ENCODE results near the gene FGFRL1. TPM values are rescaled to one million over a fixed set of nuclear protein-coding genes. Genes with fewer than 3 reads are reported as not detected.

Gene FGFRL1
- total RNA-seq, 1 donor from 2014 or later, result 70.4 TPM

DNA sequence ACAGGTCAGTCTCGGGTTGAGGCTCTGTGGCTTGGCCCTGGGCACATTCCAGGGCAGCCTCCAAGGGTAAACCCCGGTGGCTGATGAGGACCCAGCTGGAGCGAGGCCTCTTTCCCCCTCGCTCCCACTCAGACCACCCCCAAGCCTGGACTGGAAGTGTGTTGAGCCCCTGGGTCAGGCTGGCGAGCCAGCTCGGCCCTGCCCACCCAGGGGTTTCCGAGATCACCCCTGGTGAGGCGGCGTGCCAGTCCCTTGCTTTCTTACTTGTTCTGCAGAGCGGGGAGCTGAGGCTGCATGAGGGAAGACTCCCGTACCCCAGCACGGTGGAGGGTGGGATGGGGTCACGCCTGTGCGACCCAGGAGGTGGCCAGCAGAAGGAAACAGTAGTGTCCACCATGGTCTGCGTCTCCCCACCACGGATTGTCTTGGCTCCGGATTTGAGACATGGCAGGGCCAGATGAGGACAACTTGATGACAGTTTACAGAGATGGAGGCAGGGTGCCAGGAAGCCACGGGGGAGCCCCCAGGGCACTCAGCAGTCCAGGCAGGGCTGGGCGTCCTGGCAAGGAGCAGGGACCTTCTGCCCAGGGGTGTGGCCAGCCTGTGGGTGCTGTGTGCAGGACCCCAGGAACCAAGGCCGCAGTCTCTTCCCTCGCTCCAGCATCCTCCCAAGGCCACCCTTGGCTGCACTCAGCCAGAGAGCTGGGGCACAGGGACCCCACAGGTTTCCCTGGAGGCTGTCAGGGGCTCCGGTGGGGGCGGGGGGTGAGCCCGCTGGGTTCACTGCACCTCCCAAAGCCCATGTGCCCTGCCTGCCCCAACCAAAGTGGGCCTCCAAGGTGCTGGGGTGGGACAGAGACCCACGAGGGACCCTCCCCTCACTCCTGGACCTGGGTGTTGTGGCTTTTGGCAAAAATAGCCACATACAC is 6.6 kb upstream of the FGFRL1 start:
- no peak overlapping the region for H3K27ac Mint-ChIP-seq (ENCODE audit: unreplicated experiment)
- H3K9me3 Mint-ChIP-seq (ENCODE audit: low read depth), result peaks cover 3% of the 10 kb centered on the region
- H3K36me3 Mint-ChIP-seq (ENCODE audit: low read depth), result peaks cover 5% of the 10 kb centered on the region
- H3K4me3 Mint-ChIP-seq (ENCODE audit: unreplicated experiment), result no peak overlapping the region
- TF ChIP-seq, protein P1, sequence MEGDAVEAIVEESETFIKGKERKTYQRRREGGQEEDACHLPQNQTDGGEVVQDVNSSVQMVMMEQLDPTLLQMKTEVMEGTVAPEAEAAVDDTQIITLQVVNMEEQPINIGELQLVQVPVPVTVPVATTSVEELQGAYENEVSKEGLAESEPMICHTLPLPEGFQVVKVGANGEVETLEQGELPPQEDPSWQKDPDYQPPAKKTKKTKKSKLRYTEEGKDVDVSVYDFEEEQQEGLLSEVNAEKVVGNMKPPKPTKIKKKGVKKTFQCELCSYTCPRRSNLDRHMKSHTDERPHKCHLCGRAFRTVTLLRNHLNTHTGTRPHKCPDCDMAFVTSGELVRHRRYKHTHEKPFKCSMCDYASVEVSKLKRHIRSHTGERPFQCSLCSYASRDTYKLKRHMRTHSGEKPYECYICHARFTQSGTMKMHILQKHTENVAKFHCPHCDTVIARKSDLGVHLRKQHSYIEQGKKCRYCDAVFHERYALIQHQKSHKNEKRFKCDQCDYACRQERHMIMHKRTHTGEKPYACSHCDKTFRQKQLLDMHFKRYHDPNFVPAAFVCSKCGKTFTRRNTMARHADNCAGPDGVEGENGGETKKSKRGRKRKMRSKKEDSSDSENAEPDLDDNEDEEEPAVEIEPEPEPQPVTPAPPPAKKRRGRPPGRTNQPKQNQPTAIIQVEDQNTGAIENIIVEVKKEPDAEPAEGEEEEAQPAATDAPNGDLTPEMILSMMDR (IDR thresholded peaks at IDR 0.05), result no peak
- peaks cover 12% of the 10 kb centered on the region for H3K27me3 Mint-ChIP-seq (ENCODE audit: low read depth)
- peaks cover 5% of the 10 kb centered on the region for H3K4me1 Mint-ChIP-seq (ENCODE audit: low read depth)
- no peak for DNase-seq (ENCODE audit: low spot score)

DNA sequence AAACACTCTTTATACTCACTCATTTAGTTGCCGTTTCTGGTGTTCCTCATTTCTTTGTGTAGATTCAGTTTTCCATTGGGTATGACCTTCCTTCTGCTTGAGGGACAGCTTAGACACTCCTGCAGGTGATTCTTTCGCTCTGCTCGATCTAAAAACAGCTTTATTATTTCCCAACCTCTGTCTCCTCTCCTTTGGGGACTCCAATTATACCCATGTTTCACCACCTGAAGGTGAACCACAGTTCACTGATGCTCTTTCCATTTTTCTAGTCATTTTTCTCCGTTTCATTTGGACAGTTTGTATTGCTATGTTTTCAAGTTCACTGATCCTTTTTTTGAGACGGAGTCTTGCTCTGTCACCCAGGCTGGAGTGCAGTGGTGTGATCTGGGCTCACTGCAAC is 4.6 kb upstream of the FGFRL1 start:
- Mint-ChIP-seq H3K4me1 (ENCODE audit: low read depth) (peaks cover 10% of the 10 kb centered on the region), H3K9me3 (ENCODE audit: low read depth) (peaks cover 3% of the 10 kb centered on the region), H3K36me3 (ENCODE audit: low read depth) (peaks cover 5% of the 10 kb centered on the region), H3K27me3 (ENCODE audit: low read depth) (peaks cover 11% of the 10 kb centered on the region), H3K4me3 (ENCODE audit: unreplicated experiment) (no peak overlapping the region), H3K27ac (ENCODE audit: unreplicated experiment) (no peak overlapping the region)
- no peak for DNase-seq (ENCODE audit: low spot score)
- TF ChIP-seq, protein P1 (IDR thresholded peaks at IDR 0.05), result no peak

DNA sequence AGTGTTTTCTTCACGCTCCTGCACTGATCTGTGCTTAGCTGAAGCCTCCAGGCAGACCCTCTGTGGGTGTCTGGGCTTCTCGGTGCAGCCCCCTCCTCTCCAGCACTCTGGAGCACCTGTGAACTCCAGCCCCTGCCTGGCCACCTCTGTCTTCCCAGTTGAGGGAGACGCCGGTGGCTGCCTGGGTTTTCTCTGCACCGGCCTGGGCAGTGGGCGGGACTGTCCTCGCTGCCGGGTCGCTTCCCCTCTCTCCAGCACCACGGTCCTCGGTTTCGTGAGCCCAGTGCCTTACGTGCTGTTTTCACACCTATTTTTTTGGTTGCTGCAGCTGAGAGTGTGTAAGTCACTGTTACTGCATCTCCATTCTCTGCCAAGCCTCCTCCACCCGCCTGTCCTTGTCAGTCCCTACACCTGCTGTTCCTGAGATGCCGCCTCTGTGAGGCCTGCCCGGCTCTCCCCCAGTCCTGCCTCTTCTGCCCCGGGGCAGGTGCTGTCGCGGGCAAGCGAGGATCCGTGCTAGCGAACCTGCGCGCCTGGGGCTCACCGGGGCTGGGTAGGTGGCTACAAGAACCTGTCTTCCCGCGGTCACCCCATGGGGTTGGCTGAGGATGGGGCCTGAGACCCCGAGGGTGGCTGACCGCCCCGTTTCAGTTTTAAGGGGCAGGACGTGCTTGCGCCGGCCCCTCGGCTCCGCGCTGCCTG is 2.4 kb upstream of the FGFRL1 start:
- peaks cover 3% of the 10 kb centered on the region for H3K9me3 Mint-ChIP-seq (ENCODE audit: low read depth)
- H3K4me1 Mint-ChIP-seq (ENCODE audit: low read depth), result peaks cover 11% of the 10 kb centered on the region
- H3K27me3 Mint-ChIP-seq (ENCODE audit: low read depth), result peaks cover 9% of the 10 kb centered on the region
- H3K27ac Mint-ChIP-seq (ENCODE audit: unreplicated experiment), result no peak overlapping the region
- TF ChIP-seq, protein P1 (IDR thresholded peaks at IDR 0.05), result no peak
- no peak for DNase-seq (ENCODE audit: low spot score)
- H3K36me3 Mint-ChIP-seq (ENCODE audit: low read depth), result peaks cover 5% of the 10 kb centered on the region
- peak overlapping the region; percentile 68 for H3K4me3 Mint-ChIP-seq (ENCODE audit: unreplicated experiment)

DNA sequence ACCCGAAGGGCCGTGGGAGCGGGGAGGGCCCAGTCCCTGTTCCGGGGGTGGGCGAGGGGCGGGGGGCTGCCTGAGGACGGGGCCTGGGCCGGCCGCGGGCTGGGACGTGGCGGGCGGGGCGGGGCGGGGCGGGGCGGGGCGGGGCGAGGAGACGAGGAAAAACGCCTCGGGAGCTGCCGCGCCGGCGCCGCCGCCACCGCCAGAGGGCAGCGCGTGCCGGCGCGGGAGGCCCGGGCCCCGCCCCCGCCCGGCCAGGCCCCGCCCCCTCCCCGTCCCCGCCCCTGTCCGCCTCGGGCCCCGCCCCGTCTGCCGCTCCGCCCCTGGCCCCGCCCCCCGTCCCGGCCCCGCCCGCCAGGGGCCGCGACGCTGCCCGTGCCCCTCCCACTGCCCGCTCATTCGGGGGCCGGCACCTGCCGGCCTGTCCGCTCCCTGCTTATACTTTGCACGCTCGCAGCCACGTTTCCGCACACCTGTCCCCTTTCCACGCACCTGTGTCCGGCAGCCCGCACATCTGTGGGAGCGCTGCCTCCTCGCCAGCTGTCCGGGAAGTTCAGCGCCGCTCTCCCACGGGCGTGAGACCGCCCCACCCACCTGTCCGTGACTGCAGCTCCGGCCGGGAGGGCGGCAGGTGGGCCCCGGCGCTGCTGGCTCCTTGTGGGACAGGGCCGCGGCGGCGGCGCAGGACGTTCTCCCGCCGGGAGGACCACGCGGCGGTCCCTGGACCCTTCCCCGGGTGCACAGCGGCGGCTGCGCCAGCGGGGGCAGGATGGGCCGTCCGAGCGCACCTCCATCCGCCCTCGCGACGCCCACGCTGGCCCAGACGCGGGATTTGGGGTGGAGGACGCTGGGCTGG is 1.7 kb upstream of the FGFRL1 start:
- peak overlapping the region; percentile 80 for H3K27ac Mint-ChIP-seq (ENCODE audit: unreplicated experiment)
- peaks cover 14% of the 10 kb centered on the region for H3K4me1 Mint-ChIP-seq (ENCODE audit: low read depth)
- peaks cover 8% of the 10 kb centered on the region for H3K27me3 Mint-ChIP-seq (ENCODE audit: low read depth)
- peaks cover 3% of the 10 kb centered on the region for H3K9me3 Mint-ChIP-seq (ENCODE audit: low read depth)
- no peak for DNase-seq (ENCODE audit: low spot score)
- peaks cover 4% of the 10 kb centered on the region for H3K36me3 Mint-ChIP-seq (ENCODE audit: low read depth)
- TF ChIP-seq, protein P1 (IDR thresholded peaks at IDR 0.05), result peak; percentile 55
- peak overlapping the region; percentile 73 for H3K4me3 Mint-ChIP-seq (ENCODE audit: unreplicated experiment)
